Skeletal muscle tissue (tissue), 4 donors: ENCODE data around the gene ARL5C. TPM values are rescaled to one million over a fixed set of nuclear protein-coding genes. Genes with fewer than 3 reads are reported as not detected.
A peak's percentile ranks its signal among the peaks of the same experiment; 100 is the strongest.

Experiments
- H3K27ac ChIP-seq: one replicate; pipeline ENCODE4 v1.7.0; 2013; ENCODE audit warnings: mild to moderate bottlenecking, low read depth, low read length, inconsistent platforms
- H3K27me3 ChIP-seq, 3 donors: one replicate each; pipeline ENCODE4 v1.7.0; 2013; ENCODE audit warnings: low read length in 3 of 3; ENCODE audit not compliant: control insufficient read depth in 3 of 3, insufficient read depth in 3 of 3
- H3K36me3 ChIP-seq, 3 donors: one replicate each; pipeline ENCODE4 v1.7.0; 2013; ENCODE audit warnings: low read length in 3 of 3; ENCODE audit not compliant: control insufficient read depth in 3 of 3, insufficient read depth in 3 of 3
- H3K4me1 ChIP-seq, 3 donors: one replicate each; pipeline ENCODE4 v1.7.0; 2013; ENCODE audit warnings: low read length in 3 of 3, mild to moderate bottlenecking in 3 of 3; ENCODE audit not compliant: control insufficient read depth in 3 of 3, insufficient read depth in 3 of 3
- H3K4me3 ChIP-seq, 3 donors: one replicate each; pipeline ENCODE4 v1.7.0; 2013; ENCODE audit warnings: low read length in 3 of 3
- H3K9ac ChIP-seq, 3 donors: one replicate each; pipeline ENCODE4 v1.7.0; 2013; ENCODE audit warnings: low read length in 3 of 3, mild to moderate bottlenecking in 3 of 3, moderate library complexity in 2 of 3, low read depth in 1 of 3
- H3K9me3 ChIP-seq, 3 donors: one replicate each; pipeline ENCODE4 v1.7.0; 2013; ENCODE audit warnings: low read length in 3 of 3; ENCODE audit not compliant: control insufficient read depth in 3 of 3
- total RNA-seq: library from RNA; depleted of rRNA; stranded (reverse); fragments of >200 nt; gene quantifications from one replicate; pipeline ENCODE4 v1.2.3, GENCODE V29; 2014
- donor health status: Osteomylitis.

ARL5C gene
- total RNA-seq, 1 donor from 2014 or later, result under 0.01 TPM

GRCh38 chr17:39204245-39204644 is 38.3 kb upstream of the ARL5C start:
- no peaks in the 10 kb centered on the region for H3K9me3 ChIP-seq
- no peak overlapping the region for H3K4me3 ChIP-seq
- H3K27me3 ChIP-seq, result no peaks in the 10 kb centered on the region
- peaks cover 36 to 39% (median 39%) of the 10 kb centered on the region in 3 donors for H3K36me3 ChIP-seq
- no peak overlapping the region for H3K27ac ChIP-seq
- no peak overlapping the region for H3K9ac ChIP-seq
- peaks cover 28 to 40% (median 29%) of the 10 kb centered on the region in 3 donors for H3K4me1 ChIP-seq

GRCh38 chr17:39200957-39201510 is 35.1 kb upstream of the ARL5C start:
- Histone ChIP-seq H3K27ac (peak overlapping the region; percentile 99), H3K36me3 (peaks cover 36 to 39% (median 39%) of the 10 kb centered on the region in 3 donors), H3K4me3 (peak overlapping the region; percentile 85 to 98 (median 91)), H3K4me1 (peaks cover 32 to 41% (median 36%) of the 10 kb centered on the region in 3 donors), H3K9ac (peak overlapping the region; percentile 86 to 96 (median 91)), H3K27me3 (no peaks in the 10 kb centered on the region), H3K9me3 (no peaks in the 10 kb centered on the region)

- no peaks in the 10 kb centered on the region for H3K9me3 ChIP-seq
- H3K27ac ChIP-seq, result peak within 1 kb of the TSS; percentile 99
- peak within 1 kb of the TSS; percentile 86 to 96 (median 91) for H3K9ac ChIP-seq
- H3K36me3 ChIP-seq, result peaks cover 36 to 39% (median 39%) of the 10 kb centered on the region in 3 donors
- H3K4me3 ChIP-seq, result peak within 1 kb of the TSS; percentile 85 to 98 (median 91)
- H3K4me1 ChIP-seq, result peaks cover 40 to 49% (median 44%) of the 10 kb centered on the region in 3 donors
- no peaks in the 10 kb centered on the region for H3K27me3 ChIP-seq
These were observed 34.3 kb upstream of the ARL5C start, which contains the start of gene RPL19 for GRCh38 chr17:39200070-39200879. TSS of gene RPL19 (plus strand) at chr17:39200283. CDS start at chr17:39200345, 62 bp downstream.

- H3K4me3 ChIP-seq, result peak overlapping the region; percentile 85 to 98 (median 91)
- H3K36me3 ChIP-seq, result peaks cover 30 to 34% (median 34%) of the 10 kb centered on the region in 3 donors
- H3K9me3 ChIP-seq, result no peaks in the 10 kb centered on the region
- H3K27ac ChIP-seq, result peak overlapping the region; percentile 99
- H3K4me1 ChIP-seq, result peaks cover 45 to 54% (median 49%) of the 10 kb centered on the region in 3 donors
- peak overlapping the region; percentile 86 to 96 (median 91) for H3K9ac ChIP-seq
- no peaks in the 10 kb centered on the region for H3K27me3 ChIP-seq
These were observed 33.8 kb upstream of the ARL5C start for GRCh38 chr17:39199820-39200069.

- peak overlapping the region; percentile 51 to 77 (median 72) for H3K4me3 ChIP-seq
- H3K27me3 ChIP-seq, result no peaks in the 10 kb centered on the region
- peak overlapping the region; percentile 99 for H3K27ac ChIP-seq
- peaks cover 58 to 67% (median 59%) of the 10 kb centered on the region in 3 donors for H3K4me1 ChIP-seq
- peak overlapping the region in 1 of 3 donors; percentile 51 for H3K9ac ChIP-seq
- no peaks in the 10 kb centered on the region for H3K9me3 ChIP-seq
- peaks cover 16 to 20% (median 19%) of the 10 kb centered on the region in 3 donors for H3K36me3 ChIP-seq
These were observed 32.2 kb upstream of the ARL5C start for GRCh38 chr17:39198186-39198566.

- Histone ChIP-seq H3K36me3 (peaks cover 16 to 20% (median 16%) of the 10 kb centered on the region in 3 donors), H3K4me3 (peak within 1 kb of the TSS; percentile 69 to 77 (median 72)), H3K27me3 (no peaks in the 10 kb centered on the region), H3K27ac (peak within 1 kb of the TSS; percentile 99), H3K4me1 (peaks cover 62 to 70% (median 62%) of the 10 kb centered on the region in 3 donors), H3K9ac (peak within 1 kb of the TSS; percentile 74 to 89 (median 88)), H3K9me3 (no peaks in the 10 kb centered on the region)
These were observed 31.6 kb upstream of the ARL5C start, which contains the start of gene CACNB1 for GRCh38 chr17:39197380-39198185. TSS of gene CACNB1 (minus strand) at chr17:39197669. CDS start at chr17:39197495, 174 bp downstream.

- Histone ChIP-seq H3K4me1 (peaks cover 66 to 70% (median 67%) of the 10 kb centered on the region in 3 donors), H3K9me3 (no peaks in the 10 kb centered on the region), H3K4me3 (peak overlapping the region; percentile 69 to 77 (median 72)), H3K9ac (peak overlapping the region; percentile 74 to 89 (median 88)), H3K36me3 (peaks cover 8 to 19% (median 14%) of the 10 kb centered on the region in 3 donors), H3K27me3 (no peaks in the 10 kb centered on the region), H3K27ac (peak overlapping the region; percentile 99)
These were observed 30.9 kb upstream of the ARL5C start for GRCh38 chr17:39196808-39197291.

- Histone ChIP-seq H3K27ac (peak overlapping the region; percentile 99), H3K36me3 (peaks cover 4 to 16% (median 10%) of the 10 kb centered on the region in 3 donors), H3K9ac (peak overlapping the region; percentile 63 to 89 (median 88)), H3K4me1 (peaks cover 67 to 70% (median 68%) of the 10 kb centered on the region in 3 donors), H3K27me3 (no peaks in the 10 kb centered on the region), H3K9me3 (no peaks in the 10 kb centered on the region), H3K4me3 (peak overlapping the region; percentile 48 to 77 (median 72))
These were observed 30.4 kb upstream of the ARL5C start for GRCh38 chr17:39196241-39196807.

- peaks cover 66 to 69% (median 66%) of the 10 kb centered on the region in 3 donors for H3K4me1 ChIP-seq
- peak overlapping the region; percentile 48 to 77 (median 72) for H3K4me3 ChIP-seq
- no peaks in the 10 kb centered on the region for H3K9me3 ChIP-seq
- peaks cover 2 to 15% (median 10%) of the 10 kb centered on the region in 3 donors for H3K36me3 ChIP-seq
- H3K27me3 ChIP-seq, result no peaks in the 10 kb centered on the region
- peak overlapping the region; percentile 99 for H3K27ac ChIP-seq
- peak overlapping the region; percentile 63 to 89 (median 88) for H3K9ac ChIP-seq
These were observed 29.7 kb upstream of the ARL5C start for GRCh38 chr17:39195568-39196160.
